Measurements from ENCODE around the gene TXNDC17.

DNA sequence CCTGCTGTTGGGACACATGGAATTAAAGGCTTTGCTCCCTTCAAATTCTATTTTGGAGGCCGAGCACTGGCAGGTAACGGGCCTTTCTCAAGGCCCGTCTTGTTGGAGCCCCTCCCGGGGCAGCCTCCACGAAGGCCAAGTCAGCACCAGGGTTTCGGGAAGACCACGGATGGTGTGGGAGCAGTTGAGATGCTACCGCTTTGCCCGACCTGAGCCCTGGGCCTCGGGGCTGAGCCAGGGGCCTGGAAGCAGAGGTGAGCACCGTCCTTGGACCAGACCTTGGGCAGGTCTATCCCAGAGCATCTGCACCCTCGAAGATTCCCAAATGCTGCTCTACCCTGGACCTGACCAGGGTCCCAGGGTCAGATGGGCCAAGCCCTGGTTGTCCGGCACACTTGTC, 33.7 kb downstream of the TXNDC17 start:
- no peak for TF ChIP-seq POLR2A (IDR thresholded peaks at IDR 0.05; ENCODE audit: low read depth, low read length)
- TF ChIP-seq, protein P1, sequence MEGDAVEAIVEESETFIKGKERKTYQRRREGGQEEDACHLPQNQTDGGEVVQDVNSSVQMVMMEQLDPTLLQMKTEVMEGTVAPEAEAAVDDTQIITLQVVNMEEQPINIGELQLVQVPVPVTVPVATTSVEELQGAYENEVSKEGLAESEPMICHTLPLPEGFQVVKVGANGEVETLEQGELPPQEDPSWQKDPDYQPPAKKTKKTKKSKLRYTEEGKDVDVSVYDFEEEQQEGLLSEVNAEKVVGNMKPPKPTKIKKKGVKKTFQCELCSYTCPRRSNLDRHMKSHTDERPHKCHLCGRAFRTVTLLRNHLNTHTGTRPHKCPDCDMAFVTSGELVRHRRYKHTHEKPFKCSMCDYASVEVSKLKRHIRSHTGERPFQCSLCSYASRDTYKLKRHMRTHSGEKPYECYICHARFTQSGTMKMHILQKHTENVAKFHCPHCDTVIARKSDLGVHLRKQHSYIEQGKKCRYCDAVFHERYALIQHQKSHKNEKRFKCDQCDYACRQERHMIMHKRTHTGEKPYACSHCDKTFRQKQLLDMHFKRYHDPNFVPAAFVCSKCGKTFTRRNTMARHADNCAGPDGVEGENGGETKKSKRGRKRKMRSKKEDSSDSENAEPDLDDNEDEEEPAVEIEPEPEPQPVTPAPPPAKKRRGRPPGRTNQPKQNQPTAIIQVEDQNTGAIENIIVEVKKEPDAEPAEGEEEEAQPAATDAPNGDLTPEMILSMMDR (conservative IDR thresholded peaks at IDR 0.05; ENCODE audit: low read depth, low read length): no peak
- TF ChIP-seq FOS (IDR thresholded peaks at IDR 0.05; ENCODE audit: low read depth, low read length): no peak
- TF ChIP-seq, protein P2, sequence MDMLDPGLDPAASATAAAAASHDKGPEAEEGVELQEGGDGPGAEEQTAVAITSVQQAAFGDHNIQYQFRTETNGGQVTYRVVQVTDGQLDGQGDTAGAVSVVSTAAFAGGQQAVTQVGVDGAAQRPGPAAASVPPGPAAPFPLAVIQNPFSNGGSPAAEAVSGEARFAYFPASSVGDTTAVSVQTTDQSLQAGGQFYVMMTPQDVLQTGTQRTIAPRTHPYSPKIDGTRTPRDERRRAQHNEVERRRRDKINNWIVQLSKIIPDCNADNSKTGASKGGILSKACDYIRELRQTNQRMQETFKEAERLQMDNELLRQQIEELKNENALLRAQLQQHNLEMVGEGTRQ (IDR thresholded peaks at IDR 0.05; ENCODE audit: low read depth, low read length): no peak
- TF ChIP-seq NFE2L2 (IDR thresholded peaks at IDR 0.05; ENCODE audit: low read depth, low read length): no peak
- no peak for TF ChIP-seq MXI1 (IDR thresholded peaks at IDR 0.05; ENCODE audit: borderline replicate concordance, low read depth, low read length)
- TF ChIP-seq RAD21 (IDR thresholded peaks at IDR 0.05; ENCODE audit: low read length): no peak

Data from IMR-90 (cell line).